HEK293 (cell line): Measurements from ENCODE around the gene SEMA6A.

Source experiments
- CTCF ChIA-PET: fragments of 350-600 bp; formaldehyde crosslinking; extraction: SDS; loops from one replicate; lab custom pipeline; 2021; ENCODE audit warnings: antibody characterized with exemption; lab: Yijun Ruan, JAX
- POLR2A ChIA-PET: fragments of 300-600 bp; formaldehyde crosslinking; extraction: SDS; loops from one replicate; lab custom pipeline; 2020; ENCODE audit warnings: antibody characterized with exemption, inconsistent platforms; lab: Yijun Ruan, JAX
- H3K27ac ChIP-seq: fragments of 200-500 bp; sonication (Bioruptor generic); 2 replicates; pipeline ENCODE4 v1.5.1; 2014; ENCODE audit warnings: low read depth, low read length, control low read depth, inconsistent platforms; ENCODE audit errors: extremely low read depth
- H3K36me3 ChIP-seq, 2 experiments: fragments of 200-500 bp in 1 of 2; sonication (Bioruptor generic) in 1 of 2; 1 replicate in 1 of 2; 2 replicates in 1 of 2; pipeline ENCODE4 v1.5.1; 2014 to 2017; ENCODE audit warnings: inconsistent platforms in 2 of 2, low read length in 2 of 2; ENCODE audit not compliant: control insufficient read depth in 2 of 2, insufficient read depth in 1 of 2
- H3K4me1 ChIP-seq: fragments of 200-500 bp; sonication (Bioruptor generic); 2 replicates; pipeline ENCODE4 v1.5.1; 2014; ENCODE audit warnings: mild to moderate bottlenecking, low read length, inconsistent platforms; ENCODE audit not compliant: control insufficient read depth, insufficient read depth
- H3K4me3 ChIP-seq: 2 replicates; pipeline ENCODE4 v1.5.1; 2011; ENCODE audit warnings: low read depth, mild to moderate bottlenecking, control low read depth, low read length, moderate library complexity
- H3K9me3 ChIP-seq: fragments of 200-500 bp; sonication (Bioruptor generic); 2 replicates; pipeline ENCODE4 v1.5.1; 2014; ENCODE audit warnings: low read depth, low read length, inconsistent platforms; ENCODE audit not compliant: control insufficient read depth, insufficient read depth
- MZF1 ChIP-seq: fragments of 450-650 bp; formaldehyde crosslinking; IDR thresholded peaks from 2 replicates; pipeline ENCODE4 v1.5.1; 2017; ENCODE audit warnings: missing biosample characterization, missing genetic modification characterization, borderline replicate concordance
- PRDM1 ChIP-seq: fragments of 450-650 bp; formaldehyde crosslinking; IDR thresholded peaks from 2 replicates; pipeline ENCODE4; 2016; ENCODE audit warnings: missing biosample characterization, missing genetic modification characterization
- YY2 ChIP-seq: fragments of 450-650 bp; formaldehyde crosslinking; IDR thresholded peaks from 2 replicates; pipeline ENCODE4 v1.5.1; 2016; ENCODE audit warnings: missing biosample characterization, missing genetic modification characterization
- ZEB2 ChIP-seq: fragments of 450-650 bp; formaldehyde crosslinking; IDR thresholded peaks from 2 replicates; pipeline ENCODE4 v1.5.1; 2016; ENCODE audit warnings: missing biosample characterization, missing genetic modification characterization
- ZNF10 ChIP-seq: fragments of 450-650 bp; formaldehyde crosslinking; IDR thresholded peaks from 2 replicates; pipeline ENCODE4 v1.5.1; 2017; ENCODE audit warnings: missing biosample characterization, missing genetic modification characterization
- ZNF140 ChIP-seq: fragments of 450-650 bp; formaldehyde crosslinking; IDR thresholded peaks from 2 replicates; pipeline ENCODE4 v1.5.1; 2016; ENCODE audit warnings: missing biosample characterization, missing genetic modification characterization
- ZNF248 ChIP-seq: fragments of 450-650 bp; formaldehyde crosslinking; IDR thresholded peaks from 2 replicates; pipeline ENCODE4 v1.5.1; 2017; ENCODE audit warnings: missing biosample characterization, missing genetic modification characterization
- ZNF292 ChIP-seq: fragments of 450-650 bp; formaldehyde crosslinking; IDR thresholded peaks from 2 replicates; pipeline ENCODE4 v1.5.1; 2016; ENCODE audit warnings: low read depth, missing biosample characterization, missing genetic modification characterization, borderline replicate concordance
- ZNF302 ChIP-seq: fragments of 450-650 bp; formaldehyde crosslinking; IDR thresholded peaks from 2 replicates; pipeline ENCODE4 v1.5.1; 2016; ENCODE audit warnings: missing biosample characterization, missing genetic modification characterization, low read depth
- ZNF391 ChIP-seq: fragments of 450-650 bp; formaldehyde crosslinking; IDR thresholded peaks from 2 replicates; pipeline ENCODE4 v1.5.1; 2016; ENCODE audit warnings: low read depth, missing biosample characterization, missing genetic modification characterization, borderline replicate concordance
- ZNF426 ChIP-seq: fragments of 450-650 bp; formaldehyde crosslinking; IDR thresholded peaks from 2 replicates; pipeline ENCODE4 v1.5.1; 2017; ENCODE audit warnings: missing biosample characterization, missing genetic modification characterization, mild to moderate bottlenecking, inconsistent platforms, moderate library complexity
- ZNF510 ChIP-seq: fragments of 450-650 bp; formaldehyde crosslinking; IDR thresholded peaks from 2 replicates; pipeline ENCODE4 v1.5.1; 2018; ENCODE audit warnings: mild to moderate bottlenecking, missing genetic modification characterization, missing biosample characterization; ENCODE audit not compliant: insufficient replicate concordance
- ZNF560 ChIP-seq: fragments of 450-650 bp; formaldehyde crosslinking; IDR thresholded peaks from 2 replicates; pipeline ENCODE4 v1.5.1; 2017; ENCODE audit warnings: missing biosample characterization, missing genetic modification characterization, borderline replicate concordance
- ZNF677 ChIP-seq: fragments of 450-650 bp; IDR thresholded peaks from 2 replicates; pipeline ENCODE4 v1.5.0; 2018; ENCODE audit warnings: missing biosample characterization, mild to moderate bottlenecking, missing genetic modification characterization, moderate library complexity
- TF ChIP-seq, protein P1 (sequence below): fragments of 450-650 bp; formaldehyde crosslinking; IDR thresholded peaks from 2 replicates; pipeline ENCODE4 v1.5.1; 2016; ENCODE audit warnings: missing biosample characterization, missing genetic modification characterization
- TF ChIP-seq, protein P2 (sequence below): fragments of 450-650 bp; IDR thresholded peaks from 2 replicates; pipeline ENCODE4 v1.5.1; 2018; ENCODE audit warnings: missing biosample characterization, mild to moderate bottlenecking, missing genetic modification characterization
- TF ChIP-seq, protein P3 (sequence below): fragments of 450-650 bp; formaldehyde crosslinking; IDR thresholded peaks from 2 replicates; pipeline ENCODE4 v1.5.1; 2017; ENCODE audit warnings: missing biosample characterization, missing genetic modification characterization
- TF ChIP-seq, protein P4 (sequence below): fragments of 450-650 bp; formaldehyde crosslinking; IDR thresholded peaks from 2 replicates; pipeline ENCODE4 v1.5.1; 2016; ENCODE audit warnings: missing biosample characterization, missing genetic modification characterization, low read depth
- TF ChIP-seq, protein P5 (sequence below): fragments of 450-650 bp; formaldehyde crosslinking; IDR thresholded peaks from 2 replicates; pipeline ENCODE4 v1.5.1; 2016; ENCODE audit warnings: missing biosample characterization, missing genetic modification characterization
- TF ChIP-seq, protein P6 (sequence below): fragments of 450-650 bp; formaldehyde crosslinking; IDR thresholded peaks from 2 replicates; pipeline ENCODE4 v1.5.1; 2017; ENCODE audit warnings: missing biosample characterization, missing genetic modification characterization

Gene SEMA6A

DNA sequence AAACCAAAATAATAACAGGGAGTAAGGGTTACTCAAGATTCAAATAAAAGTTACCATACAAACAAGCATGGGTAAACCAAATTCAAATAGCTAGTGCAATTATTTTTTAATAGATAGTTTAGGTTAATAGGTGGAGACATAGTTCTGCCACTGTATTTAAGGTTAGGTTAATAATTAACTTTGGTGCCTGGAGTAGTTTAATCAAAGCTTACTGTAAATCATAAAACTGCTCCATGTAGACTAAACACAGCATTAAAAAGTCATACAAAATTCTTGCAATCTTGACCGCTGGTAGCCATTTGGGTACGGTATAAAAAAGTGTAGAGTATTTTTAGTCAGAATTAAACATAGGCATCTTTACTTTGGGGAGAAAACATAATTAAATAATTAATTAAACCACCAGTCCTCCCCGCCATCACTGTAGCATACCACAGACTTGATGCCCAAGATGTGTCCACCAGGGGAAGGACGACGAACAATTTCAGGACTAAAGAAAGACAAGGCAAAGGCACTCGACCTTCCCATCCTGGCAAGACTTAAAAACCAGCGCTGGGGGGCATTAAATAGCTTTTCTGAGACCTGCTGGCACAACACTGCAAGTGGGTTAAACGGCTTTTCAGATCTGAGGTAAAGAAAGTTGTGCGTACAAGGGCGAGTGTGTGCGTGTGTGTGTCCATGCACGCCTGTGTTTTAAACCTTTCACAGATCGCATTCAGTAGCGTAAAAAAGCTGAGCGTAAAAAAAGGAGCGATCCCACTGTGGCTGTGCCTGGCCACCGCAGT lies 2.9 kb downstream of the SEMA6A start:
- H3K27ac ChIP-seq: peak overlapping the region; percentile 72; the same call in 1 of the 2 replicates
- no peaks in the 10 kb centered on the region for H3K36me3 ChIP-seq
- H3K4me1 ChIP-seq: peaks cover 14% of the 10 kb centered on the region
- CTCF ChIA-PET: interaction anchor here (0.6 to 1.1 kb wide), 6 partner anchors 12 to 572 kb away, joined by 3 to 7 read pairs (median 3); no protein-coding TSS in a partner anchor
- H3K4me3 ChIP-seq: peak overlapping the region; percentile 68
- TF ChIP-seq ZEB2 (no peak), ZNF292 (tag by site-specific recombination) (no peak), PRDM1 (tag by site-specific recombination) (peak; percentile 38), ZNF560 (tag by site-specific recombination) (no peak), ZNF10 (tag by site-specific recombination) (no peak)
- TF ChIP-seq, protein P1, sequence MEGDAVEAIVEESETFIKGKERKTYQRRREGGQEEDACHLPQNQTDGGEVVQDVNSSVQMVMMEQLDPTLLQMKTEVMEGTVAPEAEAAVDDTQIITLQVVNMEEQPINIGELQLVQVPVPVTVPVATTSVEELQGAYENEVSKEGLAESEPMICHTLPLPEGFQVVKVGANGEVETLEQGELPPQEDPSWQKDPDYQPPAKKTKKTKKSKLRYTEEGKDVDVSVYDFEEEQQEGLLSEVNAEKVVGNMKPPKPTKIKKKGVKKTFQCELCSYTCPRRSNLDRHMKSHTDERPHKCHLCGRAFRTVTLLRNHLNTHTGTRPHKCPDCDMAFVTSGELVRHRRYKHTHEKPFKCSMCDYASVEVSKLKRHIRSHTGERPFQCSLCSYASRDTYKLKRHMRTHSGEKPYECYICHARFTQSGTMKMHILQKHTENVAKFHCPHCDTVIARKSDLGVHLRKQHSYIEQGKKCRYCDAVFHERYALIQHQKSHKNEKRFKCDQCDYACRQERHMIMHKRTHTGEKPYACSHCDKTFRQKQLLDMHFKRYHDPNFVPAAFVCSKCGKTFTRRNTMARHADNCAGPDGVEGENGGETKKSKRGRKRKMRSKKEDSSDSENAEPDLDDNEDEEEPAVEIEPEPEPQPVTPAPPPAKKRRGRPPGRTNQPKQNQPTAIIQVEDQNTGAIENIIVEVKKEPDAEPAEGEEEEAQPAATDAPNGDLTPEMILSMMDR (tag by site-specific recombination): peak; percentile 16
- TF ChIP-seq, protein P2, sequence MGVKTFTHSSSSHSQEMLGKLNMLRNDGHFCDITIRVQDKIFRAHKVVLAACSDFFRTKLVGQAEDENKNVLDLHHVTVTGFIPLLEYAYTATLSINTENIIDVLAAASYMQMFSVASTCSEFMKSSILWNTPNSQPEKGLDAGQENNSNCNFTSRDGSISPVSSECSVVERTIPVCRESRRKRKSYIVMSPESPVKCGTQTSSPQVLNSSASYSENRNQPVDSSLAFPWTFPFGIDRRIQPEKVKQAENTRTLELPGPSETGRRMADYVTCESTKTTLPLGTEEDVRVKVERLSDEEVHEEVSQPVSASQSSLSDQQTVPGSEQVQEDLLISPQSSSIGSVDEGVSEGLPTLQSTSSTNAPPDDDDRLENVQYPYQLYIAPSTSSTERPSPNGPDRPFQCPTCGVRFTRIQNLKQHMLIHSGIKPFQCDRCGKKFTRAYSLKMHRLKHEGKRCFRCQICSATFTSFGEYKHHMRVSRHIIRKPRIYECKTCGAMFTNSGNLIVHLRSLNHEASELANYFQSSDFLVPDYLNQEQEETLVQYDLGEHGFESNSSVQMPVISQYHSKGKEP: 0 out of 2 replicates have a peak, but pooled peaks have one; percentile 7
- POLR2A ChIA-PET: no interaction called here
- no peaks in the 10 kb centered on the region for H3K9me3 ChIP-seq

DNA sequence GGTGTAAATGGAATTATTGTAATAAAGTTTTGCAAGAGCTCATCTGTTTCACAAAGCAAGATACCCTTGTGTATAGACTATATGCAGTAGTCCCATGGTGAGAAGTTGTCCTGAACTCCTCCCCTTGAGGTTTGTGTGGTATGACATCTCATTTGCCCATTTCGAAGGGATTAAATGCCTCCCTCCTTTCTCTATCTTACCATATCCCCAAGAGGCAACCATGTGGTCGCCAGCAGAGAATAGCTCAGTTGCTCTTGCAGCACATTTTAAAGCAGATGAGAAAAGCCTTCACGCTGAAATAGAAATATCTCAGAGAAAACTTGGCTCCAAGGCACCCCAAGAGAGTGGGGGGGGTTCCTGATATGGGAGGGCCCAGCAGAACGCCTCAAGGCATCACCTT lies 4.6 kb downstream of the SEMA6A start:
- no peaks in the 10 kb centered on the region for H3K36me3 ChIP-seq
- TF ChIP-seq MZF1 (tag by site-specific recombination): peak; percentile 18; the same call in 1 of the 2 replicates
- TF ChIP-seq ZNF510 (tag by site-specific recombination): no peak
- TF ChIP-seq ZNF140 (tag by site-specific recombination): no peak
- TF ChIP-seq, all 188 proteins: peak for 1
- no peaks in the 10 kb centered on the region for H3K9me3 ChIP-seq
- H3K27ac ChIP-seq: no peak overlapping the region
- H3K4me3 ChIP-seq: no peak overlapping the region
- H3K4me1 ChIP-seq: peaks cover 25% of the 10 kb centered on the region
- ChIA-PET POLR2A (no interaction called here), CTCF (interaction anchor here (0.6 to 1.3 kb wide), 2 partner anchors 13 to 981 kb away, joined by 3 to 7 read pairs; no protein-coding TSS in a partner anchor)

DNA sequence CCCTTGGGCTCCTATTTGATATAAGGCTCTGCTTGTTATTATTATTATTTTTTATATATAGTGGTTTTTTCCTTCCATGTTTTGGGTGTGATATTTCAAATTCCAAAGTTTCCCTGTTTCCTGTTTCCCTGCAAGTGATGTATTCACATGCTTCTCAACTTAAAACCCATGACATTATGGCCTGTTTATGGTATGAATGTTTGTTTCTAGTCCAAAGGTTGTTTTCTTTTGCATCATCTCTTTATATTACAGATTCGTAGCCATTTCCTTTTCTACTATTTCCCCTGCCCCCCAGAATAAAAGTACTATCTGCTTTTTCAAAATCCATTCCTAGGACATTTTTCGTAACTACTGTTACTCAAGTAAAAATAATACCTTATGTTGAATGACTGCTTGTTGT lies 7.5 kb downstream of the SEMA6A start:
- no peak overlapping the region for H3K27ac ChIP-seq
- no peaks in the 10 kb centered on the region for H3K36me3 ChIP-seq
- peaks cover 38% of the 10 kb centered on the region for H3K4me1 ChIP-seq
- ChIA-PET CTCF (no interaction called here), POLR2A (no interaction called here)
- H3K9me3 ChIP-seq: no peaks in the 10 kb centered on the region
- H3K4me3 ChIP-seq: no peak overlapping the region
- TF ChIP-seq ZNF302: no peak
- TF ChIP-seq, protein P3, sequence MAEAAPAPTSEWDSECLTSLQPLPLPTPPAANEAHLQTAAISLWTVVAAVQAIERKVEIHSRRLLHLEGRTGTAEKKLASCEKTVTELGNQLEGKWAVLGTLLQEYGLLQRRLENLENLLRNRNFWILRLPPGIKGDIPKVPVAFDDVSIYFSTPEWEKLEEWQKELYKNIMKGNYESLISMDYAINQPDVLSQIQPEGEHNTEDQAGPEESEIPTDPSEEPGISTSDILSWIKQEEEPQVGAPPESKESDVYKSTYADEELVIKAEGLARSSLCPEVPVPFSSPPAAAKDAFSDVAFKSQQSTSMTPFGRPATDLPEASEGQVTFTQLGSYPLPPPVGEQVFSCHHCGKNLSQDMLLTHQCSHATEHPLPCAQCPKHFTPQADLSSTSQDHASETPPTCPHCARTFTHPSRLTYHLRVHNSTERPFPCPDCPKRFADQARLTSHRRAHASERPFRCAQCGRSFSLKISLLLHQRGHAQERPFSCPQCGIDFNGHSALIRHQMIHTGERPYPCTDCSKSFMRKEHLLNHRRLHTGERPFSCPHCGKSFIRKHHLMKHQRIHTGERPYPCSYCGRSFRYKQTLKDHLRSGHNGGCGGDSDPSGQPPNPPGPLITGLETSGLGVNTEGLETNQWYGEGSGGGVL (tag by site-specific recombination): no peak
- TF ChIP-seq ZNF248 (tag by site-specific recombination): no peak
- TF ChIP-seq ZNF677 (tag by site-specific recombination): no peak
- TF ChIP-seq, protein P4, sequence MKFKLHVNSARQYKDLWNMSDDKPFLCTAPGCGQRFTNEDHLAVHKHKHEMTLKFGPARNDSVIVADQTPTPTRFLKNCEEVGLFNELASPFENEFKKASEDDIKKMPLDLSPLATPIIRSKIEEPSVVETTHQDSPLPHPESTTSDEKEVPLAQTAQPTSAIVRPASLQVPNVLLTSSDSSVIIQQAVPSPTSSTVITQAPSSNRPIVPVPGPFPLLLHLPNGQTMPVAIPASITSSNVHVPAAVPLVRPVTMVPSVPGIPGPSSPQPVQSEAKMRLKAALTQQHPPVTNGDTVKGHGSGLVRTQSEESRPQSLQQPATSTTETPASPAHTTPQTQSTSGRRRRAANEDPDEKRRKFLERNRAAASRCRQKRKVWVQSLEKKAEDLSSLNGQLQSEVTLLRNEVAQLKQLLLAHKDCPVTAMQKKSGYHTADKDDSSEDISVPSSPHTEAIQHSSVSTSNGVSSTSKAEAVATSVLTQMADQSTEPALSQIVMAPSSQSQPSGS (tag by site-specific recombination): no peak
- TF ChIP-seq ZNF426 (tag by site-specific recombination): no peak
- no peak for TF ChIP-seq YY2 (tag by site-specific recombination)
- TF ChIP-seq, protein P5, sequence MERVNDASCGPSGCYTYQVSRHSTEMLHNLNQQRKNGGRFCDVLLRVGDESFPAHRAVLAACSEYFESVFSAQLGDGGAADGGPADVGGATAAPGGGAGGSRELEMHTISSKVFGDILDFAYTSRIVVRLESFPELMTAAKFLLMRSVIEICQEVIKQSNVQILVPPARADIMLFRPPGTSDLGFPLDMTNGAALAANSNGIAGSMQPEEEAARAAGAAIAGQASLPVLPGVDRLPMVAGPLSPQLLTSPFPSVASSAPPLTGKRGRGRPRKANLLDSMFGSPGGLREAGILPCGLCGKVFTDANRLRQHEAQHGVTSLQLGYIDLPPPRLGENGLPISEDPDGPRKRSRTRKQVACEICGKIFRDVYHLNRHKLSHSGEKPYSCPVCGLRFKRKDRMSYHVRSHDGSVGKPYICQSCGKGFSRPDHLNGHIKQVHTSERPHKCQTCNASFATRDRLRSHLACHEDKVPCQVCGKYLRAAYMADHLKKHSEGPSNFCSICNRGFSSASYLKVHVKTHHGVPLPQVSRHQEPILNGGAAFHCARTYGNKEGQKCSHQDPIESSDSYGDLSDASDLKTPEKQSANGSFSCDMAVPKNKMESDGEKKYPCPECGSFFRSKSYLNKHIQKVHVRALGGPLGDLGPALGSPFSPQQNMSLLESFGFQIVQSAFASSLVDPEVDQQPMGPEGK (tag by site-specific recombination): no peak
- TF ChIP-seq ZNF391: no peak
- TF ChIP-seq, protein P6, sequence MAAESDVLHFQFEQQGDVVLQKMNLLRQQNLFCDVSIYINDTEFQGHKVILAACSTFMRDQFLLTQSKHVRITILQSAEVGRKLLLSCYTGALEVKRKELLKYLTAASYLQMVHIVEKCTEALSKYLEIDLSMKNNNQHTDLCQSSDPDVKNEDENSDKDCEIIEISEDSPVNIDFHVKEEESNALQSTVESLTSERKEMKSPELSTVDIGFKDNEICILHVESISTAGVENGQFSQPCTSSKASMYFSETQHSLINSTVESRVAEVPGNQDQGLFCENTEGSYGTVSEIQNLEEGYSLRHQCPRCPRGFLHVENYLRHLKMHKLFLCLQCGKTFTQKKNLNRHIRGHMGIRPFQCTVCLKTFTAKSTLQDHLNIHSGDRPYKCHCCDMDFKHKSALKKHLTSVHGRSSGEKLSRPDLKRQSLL (tag by site-specific recombination): no peak
